T-helper 1 cell treated with Interleukin-12 subunit alpha and Interleukin-12 subunit beta and Interleukin-4 antibody, amounts not matched to agents 30 ng/mL and 1 ng/mL, for 36 hours (primary cell): ENCODE results near the gene APOL6. TPM values are rescaled to one million over a fixed set of nuclear protein-coding genes. Genes with fewer than 3 reads are reported as not detected.
"Not testable (repeated sequence)": the region's sequence is repeated elsewhere in the genome, so short reads cannot be mapped to it uniquely, and the experiment has no call there.

ENCODE experiments used
- intact Hi-C: fragments of 100-400 bp; cut with micrococcal nuclease; formaldehyde crosslinking; loops from one replicate; pipeline ENCODE4 v1.15.1; 2024
- total RNA-seq: library from RNA; stranded (reverse); gene quantifications from 2 replicates; pipeline ENCODE4 v1.2.3, GENCODE V29; 2022

APOL6 gene
- total RNA-seq, 1 donor from 2014 or later = 105 TPM

DNA sequence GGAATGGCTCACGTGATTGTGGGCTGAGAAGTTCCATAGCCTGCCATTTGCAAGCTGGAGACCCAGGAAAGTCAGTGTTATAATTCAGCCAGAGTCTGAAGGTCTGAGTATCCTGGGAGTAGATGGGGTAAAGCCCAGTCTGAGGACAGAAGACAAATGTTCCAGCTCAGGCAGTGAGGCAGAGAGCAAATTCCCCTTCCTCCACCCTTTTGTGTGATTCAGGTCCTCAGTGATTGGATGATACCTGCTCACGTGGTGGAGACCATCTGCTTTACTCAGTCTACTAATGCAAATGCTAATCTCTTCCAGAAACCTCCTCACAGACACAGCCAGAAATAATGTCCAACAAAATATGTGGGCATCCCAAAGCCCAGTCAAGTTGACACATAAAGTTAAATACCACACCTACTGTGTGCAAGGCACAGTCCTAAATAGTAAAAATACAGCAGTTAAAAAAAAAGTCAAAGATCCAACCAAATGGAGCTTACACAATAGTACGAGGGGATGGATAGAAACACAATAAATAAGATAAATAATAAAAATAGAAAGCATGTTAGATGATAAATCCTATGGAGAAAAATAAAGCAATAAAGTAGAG is 13.2 kb upstream of the APOL6 start:
- intact Hi-C loops = no loop called here

DNA sequence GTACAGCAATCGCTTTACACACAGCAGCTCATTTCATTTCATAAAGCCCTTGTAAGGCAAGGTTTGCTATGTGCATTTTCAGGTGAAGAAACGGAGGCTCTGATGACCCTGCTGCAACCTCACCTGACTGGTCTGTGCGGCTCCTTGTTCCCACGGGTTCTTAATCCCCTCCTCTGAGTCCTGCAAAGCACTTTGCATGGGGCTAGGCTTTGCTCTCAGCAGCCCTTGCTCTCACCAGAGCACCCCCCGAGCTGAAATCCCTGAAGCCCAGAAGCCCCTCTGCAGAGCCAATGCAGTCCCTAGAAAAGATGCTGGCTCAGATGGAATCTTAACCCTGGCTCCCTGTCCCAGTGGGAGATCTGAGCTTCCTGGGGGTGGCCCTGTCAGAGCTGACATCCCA is 11.0 kb upstream of the APOL6 start:
- intact Hi-C loops = no loop called here

DNA sequence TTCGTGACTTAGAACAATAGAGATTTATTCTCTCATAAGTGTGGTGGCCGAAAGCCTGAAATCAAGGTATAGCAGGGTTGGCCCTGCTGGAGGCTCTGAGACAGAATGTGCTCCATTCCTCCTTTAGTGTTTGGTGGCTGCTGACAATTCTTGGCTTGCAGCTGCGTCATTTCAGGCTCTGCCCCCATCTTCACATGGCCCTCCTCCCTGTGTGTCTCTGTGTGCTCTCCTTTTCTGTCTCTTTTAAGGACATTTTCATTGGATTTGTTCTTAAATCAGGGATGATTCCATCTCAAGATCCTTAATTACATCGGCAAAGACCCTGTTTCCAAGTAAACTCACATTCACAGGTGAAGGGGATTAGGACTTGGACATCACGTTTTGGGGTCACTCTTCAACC is 10.2 kb upstream of the APOL6 start:
- intact Hi-C loops = no loop called here

GRCh38 chr22:35638410-35638809 is 9.8 kb upstream of the APOL6 start:
- intact Hi-C loops = no loop called here

DNA sequence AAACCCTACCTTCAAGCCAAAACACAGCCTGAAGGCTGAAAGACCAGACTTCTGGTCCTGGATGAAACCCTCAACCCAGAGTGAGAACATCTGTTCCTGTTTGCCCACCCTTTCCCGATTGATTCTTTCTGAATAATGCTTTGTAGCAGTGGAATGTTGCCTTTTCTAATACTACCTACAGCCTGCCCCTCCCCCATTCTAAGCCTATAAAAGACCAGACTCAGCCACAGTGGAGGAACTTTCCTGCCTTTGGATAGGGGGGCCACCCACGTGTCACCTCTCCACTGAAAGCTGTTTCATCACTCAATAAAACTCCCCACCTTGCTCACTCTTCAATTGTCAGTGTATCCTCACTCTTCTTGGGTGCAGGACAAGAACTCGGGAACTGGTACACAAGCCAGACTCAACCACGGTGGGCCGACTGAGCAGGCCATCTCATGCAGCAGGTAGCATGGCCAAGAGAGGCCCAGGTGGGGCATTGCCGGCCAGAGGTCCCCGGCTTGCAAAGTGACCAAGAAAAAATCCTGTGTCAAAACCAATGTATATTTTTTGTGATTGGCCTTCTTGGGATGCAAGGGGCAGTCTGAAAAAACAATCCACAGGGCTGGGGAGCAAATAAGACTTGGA is 6.6 kb upstream of the APOL6 start:
- intact Hi-C loops = no loop called here

DNA sequence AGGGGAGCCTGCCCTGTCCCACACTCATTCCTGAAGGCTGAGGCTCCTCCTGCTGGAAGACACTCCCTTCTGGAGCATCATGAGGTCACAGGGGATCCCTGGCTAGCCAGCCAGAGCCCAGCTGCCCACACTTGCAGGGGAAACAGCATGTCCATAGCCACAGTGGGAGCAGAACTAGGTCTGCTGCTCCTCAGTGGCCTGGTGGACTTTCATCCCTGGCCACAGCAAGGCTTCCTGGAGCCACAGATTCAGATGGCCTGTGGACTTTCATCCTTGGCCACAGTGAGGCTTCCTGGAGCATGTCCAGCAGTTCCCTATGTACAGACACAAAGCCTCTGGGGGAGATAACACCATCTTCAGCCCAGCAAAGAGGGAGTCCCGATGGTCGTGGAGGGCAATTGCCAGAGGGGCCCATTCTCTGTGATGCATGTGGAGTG is 5.9 kb upstream of the APOL6 start:
- intact Hi-C loops = no loop called here

DNA sequence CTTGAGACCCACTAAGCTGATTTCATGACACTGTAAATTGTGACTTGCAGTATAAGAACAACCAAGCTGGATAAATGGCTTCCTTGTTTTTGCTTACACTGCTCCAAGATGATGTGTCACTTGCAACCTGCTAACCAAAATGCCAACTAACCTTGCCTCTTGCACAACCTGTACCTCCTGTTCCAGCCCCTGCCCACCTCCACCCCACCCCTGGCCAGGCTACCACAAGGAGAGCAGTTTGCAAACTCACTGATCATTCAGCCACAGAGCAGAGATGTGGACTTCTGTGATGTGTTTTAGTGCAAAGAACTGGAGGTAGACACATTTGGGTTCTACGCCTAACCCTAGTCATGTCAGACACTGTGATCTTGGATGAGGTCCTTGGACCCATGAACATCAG is 4.3 kb upstream of the APOL6 start:
- intact Hi-C loops = no loop called here

- intact Hi-C loops = loop anchor here (5.0 kb wide), 3 partner anchors 382 to 517 kb away; partner anchors contain the start of genes APOL3 and RBFOX2
Observed at GRCh38 chr22:35645646-35646045, 2.6 kb upstream of the APOL6 start.

DNA sequence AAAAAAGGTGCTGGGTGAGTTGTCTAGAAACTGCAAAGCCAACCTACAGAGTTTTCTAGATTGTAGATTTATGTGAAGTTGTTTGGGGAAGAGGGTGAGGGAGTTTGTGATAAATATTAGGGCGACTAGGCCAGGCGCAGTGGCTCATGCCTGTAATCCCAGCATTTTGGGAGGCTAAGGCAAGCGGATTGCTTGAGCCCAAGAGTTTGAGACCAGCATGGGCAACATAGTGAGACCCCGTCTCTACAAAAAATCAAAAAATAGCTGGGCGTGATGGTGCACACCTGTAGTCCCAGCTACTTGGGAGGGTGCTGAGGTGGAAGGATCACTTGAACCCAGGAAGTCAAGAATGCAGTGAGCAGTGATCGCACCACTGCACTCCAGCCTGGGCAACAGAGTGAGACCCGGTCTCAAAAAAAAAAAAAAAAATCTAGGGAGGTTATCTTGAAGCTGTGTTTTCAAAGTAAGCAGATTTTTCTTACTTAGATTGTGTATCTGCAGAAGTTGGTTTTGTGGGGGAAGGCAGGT is 844 bp downstream of the APOL6 start:
- intact Hi-C loops = loop anchor here (2.0 to 5.0 kb wide), 4 partner anchors 348 to 513 kb away; partner anchors contain the start of genes APOL3 and RBFOX2

GRCh38 chr22:35649636-35650250 is 1.5 kb downstream of the APOL6 start:
- intact Hi-C loops = loop anchor here (2.0 to 5.0 kb wide), 4 partner anchors 349 to 513 kb away; partner anchors contain the start of genes APOL3 and RBFOX2

DNA sequence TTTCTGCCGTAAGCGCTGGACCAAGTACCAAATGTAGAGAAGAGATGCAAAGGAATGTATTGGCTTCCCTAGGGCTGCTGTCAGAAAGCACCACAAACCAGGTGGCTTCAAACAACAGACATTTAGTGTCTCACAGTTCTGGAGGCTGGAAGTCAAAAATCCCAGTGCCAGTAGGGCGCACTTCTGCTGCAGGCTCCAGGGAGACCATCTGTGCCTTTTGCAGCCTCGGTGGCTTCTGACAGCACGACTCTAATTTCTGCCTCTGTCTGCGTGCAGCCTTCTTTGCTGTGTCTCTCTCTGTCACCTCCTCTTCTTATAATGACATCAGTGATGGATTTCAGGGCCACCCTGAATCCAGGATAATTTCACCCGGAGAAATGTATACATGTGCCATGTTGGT is 2.8 kb downstream of the APOL6 start:
- intact Hi-C loops = no loop called here

DNA sequence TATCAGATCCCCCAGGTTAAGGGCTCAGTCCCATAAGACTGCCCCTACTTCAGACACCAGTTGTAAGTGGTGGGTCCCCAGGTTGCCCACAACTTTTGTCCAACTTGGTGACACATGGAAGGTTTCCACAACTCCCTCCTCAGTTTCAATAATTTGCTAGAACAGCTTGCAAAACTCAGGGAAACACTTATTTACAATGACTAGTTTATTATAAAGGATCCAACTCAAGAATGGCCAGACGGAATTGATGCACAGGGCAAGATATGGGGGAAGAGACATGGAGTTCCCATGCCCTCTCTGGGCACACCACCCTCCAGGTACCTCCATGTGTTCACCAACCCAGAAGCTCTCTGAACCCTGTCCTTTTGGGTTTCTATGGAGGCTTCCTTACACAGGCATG is 5.6 kb downstream of the APOL6 start:
- intact Hi-C loops = no loop called here

GRCh38 chr22:35656284-35656752 is 8.1 kb downstream of the APOL6 start:
- intact Hi-C loops = no loop called here

DNA sequence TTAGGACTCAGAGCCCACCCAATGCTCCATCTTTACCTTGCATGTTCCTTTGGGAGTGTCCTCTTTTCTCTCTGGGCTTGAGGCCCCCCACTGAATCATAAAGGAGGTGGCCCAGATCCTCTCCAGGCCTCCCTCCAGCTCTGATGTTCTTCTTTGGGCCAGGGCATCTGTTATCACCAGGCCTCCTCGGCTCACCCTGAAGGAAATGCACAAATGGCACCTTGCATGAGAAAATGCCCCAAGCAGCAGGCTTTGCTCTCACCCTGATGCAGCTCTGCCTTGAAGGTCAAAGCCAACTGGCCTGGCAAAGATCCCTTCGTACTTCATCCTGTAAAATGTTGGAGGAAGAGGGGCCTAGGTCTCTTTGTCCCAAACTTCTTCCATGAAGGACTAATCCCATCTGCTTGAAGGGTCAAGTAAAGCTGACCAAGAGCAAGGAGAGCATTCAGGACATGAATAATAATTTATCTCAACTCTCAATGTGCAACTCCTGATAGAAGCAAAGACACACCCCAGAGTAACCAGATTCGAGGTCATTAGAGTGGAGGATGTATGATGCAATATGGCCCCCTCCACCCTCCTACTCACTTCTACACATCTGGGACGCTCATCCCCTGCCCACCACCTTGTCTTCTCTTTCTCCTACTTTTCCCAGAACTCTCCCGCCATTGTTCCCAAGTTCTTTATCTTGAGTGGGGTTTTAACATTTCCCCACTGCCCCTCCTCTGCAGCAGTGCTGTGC is 9.5 kb downstream of the APOL6 start:
- intact Hi-C loops = no loop called here

- intact Hi-C loops = loop anchor here (1.0 kb wide), 1 partner anchor 12 kb away; the partner anchor contains the start of gene APOL6
Observed at GRCh38 chr22:35660291-35661127, 12.3 kb downstream of the APOL6 start.

DNA sequence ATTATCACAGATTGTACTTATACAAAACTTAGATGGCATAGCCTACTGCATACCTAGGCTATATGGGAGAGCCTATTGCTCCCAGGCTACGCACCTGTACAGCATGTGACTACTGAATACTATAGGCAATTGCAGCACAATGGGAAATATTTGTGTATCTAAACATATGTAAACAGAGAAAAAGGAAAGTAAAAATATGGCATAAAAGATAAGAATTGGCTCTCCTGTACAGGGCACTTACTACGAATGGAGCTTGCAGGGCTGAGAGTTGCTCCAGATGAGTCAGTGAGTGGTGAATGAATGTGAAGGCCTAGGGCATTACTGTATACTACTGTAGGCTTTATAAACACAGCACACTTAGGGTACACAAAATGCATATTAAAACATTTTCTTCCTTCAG is 13.2 kb downstream of the APOL6 start:
- intact Hi-C loops = no loop called here

GRCh38 chr22:35662914-35663313 is 14.7 kb downstream of the APOL6 start:
- intact Hi-C loops = no loop called here

- intact Hi-C loops = no loop called here
Observed at GRCh38 chr22:35663371-35663770, 15.1 kb downstream of the APOL6 start.

- intact Hi-C loops = no loop called here
Observed at GRCh38 chr22:35664955-35665587, 16.8 kb downstream of the APOL6 start.

DNA sequence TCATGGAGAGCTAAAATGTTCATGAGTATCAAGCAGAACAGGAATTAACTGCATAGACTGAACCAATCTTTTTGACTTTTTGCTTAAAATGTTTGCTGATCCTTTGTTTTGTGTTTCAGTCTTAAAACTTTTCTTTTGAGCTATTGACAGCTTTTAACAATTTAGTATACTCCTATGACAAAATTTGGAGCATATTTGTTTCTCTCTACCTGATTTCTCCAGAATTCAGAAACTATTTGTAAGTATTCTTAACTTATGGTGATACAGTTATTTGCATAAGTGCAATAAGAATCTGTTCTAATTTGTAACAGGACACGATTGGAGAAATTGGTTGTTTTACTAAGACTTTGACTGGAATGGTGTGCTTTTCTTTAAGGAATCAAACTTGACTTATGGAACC is 18.5 kb downstream of the APOL6 start:
- intact Hi-C loops = not testable (repeated sequence)
